Endodermal cell (in vitro differentiated cells): ENCODE data around the gene RPS21. TPM values are rescaled to one million over a fixed set of nuclear protein-coding genes. Genes with fewer than 3 reads are reported as not detected.

ENCODE experiments used
- DNase-seq: peaks from one replicate; pipeline ENCODE4 v3.0.0-alpha.2; 2017
- H3K27ac ChIP-seq: 2 replicates; pipeline ENCODE4 v1.5.1; 2013; ENCODE audit warnings: mild to moderate bottlenecking, low read depth, low read length, moderate library complexity
- H3K27me3 ChIP-seq: 2 replicates; pipeline ENCODE4 v1.6.1; 2013; ENCODE audit warnings: mild to moderate bottlenecking, low read length, moderate library complexity; ENCODE audit not compliant: insufficient read depth, control insufficient read depth, poor library complexity, severe bottlenecking
- H3K36me3 ChIP-seq: 2 replicates; pipeline ENCODE4 v1.7.0; 2013; ENCODE audit warnings: mild to moderate bottlenecking, low read length, moderate library complexity; ENCODE audit not compliant: control insufficient read depth, insufficient read depth
- H3K4me1 ChIP-seq: one replicate; pipeline ENCODE4 v1.7.0; 2013; ENCODE audit warnings: low read length; ENCODE audit not compliant: control insufficient read depth, insufficient read depth
- H3K4me3 ChIP-seq: 2 replicates; pipeline ENCODE4 v1.5.1; 2013; ENCODE audit warnings: mild to moderate bottlenecking, low read length, moderate library complexity
- H3K9ac ChIP-seq: 2 replicates; pipeline ENCODE4 v1.6.1; 2013; ENCODE audit warnings: mild to moderate bottlenecking, low read length, moderate library complexity; ENCODE audit not compliant: poor library complexity, severe bottlenecking; ENCODE audit errors: extremely low read depth
- H3K9me3 ChIP-seq: 2 replicates; pipeline ENCODE4 v1.6.1; 2013; ENCODE audit warnings: mild to moderate bottlenecking, low read length, moderate library complexity; ENCODE audit not compliant: control insufficient read depth
- H3K27ac Mint-ChIP-seq: 2 replicates; pipeline ENCODE4 v1.8.0; 2020; ENCODE audit warnings: mixed read lengths
- H3K27me3 Mint-ChIP-seq: 2 replicates; pipeline ENCODE4 v1.8.0; 2021; ENCODE audit warnings: mild to moderate bottlenecking, mixed read lengths; ENCODE audit not compliant: insufficient read depth
- H3K36me3 Mint-ChIP-seq: 2 replicates; pipeline ENCODE4 v1.8.0; 2020; ENCODE audit warnings: low read depth, mixed read lengths
- H3K4me1 Mint-ChIP-seq: 2 replicates; pipeline ENCODE4 v1.8.0; 2020; ENCODE audit warnings: mixed read lengths
- H3K4me3 Mint-ChIP-seq: 2 replicates; pipeline ENCODE4 v1.8.0; 2020; ENCODE audit warnings: mild to moderate bottlenecking, moderate library complexity, mixed read lengths
- H3K9me3 Mint-ChIP-seq: 2 replicates; pipeline ENCODE4 v1.8.0; 2020; ENCODE audit warnings: mild to moderate bottlenecking, mixed read lengths
- WGBS, 2 experiments: methylation state at CpG; one replicate each; pipeline versions ENCODE4 v1.1.5 to v1.1.7; 2013; ENCODE audit warnings: missing lambda C conversion rate in 2 of 2, mixed read lengths in 1 of 2; ENCODE audit not compliant: insufficient coverage in 1 of 2, insufficient read length in 1 of 2; 5-methylcytosine and 5-hydroxymethylcytosine counted together
- total RNA-seq, 2 donors: library from RNA; stranded (reverse); fragmentation: NEBNext Ultra II Directional in 1 of 2; extraction: Animal tissue kit (Norgen Biotek cat#: 25700) in 1 of 2; gene quantifications; 2 replicates in 1 of 2; 3 replicates in 1 of 2; pipeline ENCODE4 v1.2.1, GENCODE V29; 2021
- TF ChIP-seq, protein P1 (sequence below): fragments of 200-600 bp; sonication (generic); conservative IDR thresholded peaks from 2 replicates; pipeline ENCODE4 v1.5.0; 2021; ENCODE audit warnings: antibody characterized with exemption, mild to moderate bottlenecking

The RPS21 gene
- total RNA-seq, 2 donors from 2014 or later, result 1,288 to 1,382 TPM

DNA sequence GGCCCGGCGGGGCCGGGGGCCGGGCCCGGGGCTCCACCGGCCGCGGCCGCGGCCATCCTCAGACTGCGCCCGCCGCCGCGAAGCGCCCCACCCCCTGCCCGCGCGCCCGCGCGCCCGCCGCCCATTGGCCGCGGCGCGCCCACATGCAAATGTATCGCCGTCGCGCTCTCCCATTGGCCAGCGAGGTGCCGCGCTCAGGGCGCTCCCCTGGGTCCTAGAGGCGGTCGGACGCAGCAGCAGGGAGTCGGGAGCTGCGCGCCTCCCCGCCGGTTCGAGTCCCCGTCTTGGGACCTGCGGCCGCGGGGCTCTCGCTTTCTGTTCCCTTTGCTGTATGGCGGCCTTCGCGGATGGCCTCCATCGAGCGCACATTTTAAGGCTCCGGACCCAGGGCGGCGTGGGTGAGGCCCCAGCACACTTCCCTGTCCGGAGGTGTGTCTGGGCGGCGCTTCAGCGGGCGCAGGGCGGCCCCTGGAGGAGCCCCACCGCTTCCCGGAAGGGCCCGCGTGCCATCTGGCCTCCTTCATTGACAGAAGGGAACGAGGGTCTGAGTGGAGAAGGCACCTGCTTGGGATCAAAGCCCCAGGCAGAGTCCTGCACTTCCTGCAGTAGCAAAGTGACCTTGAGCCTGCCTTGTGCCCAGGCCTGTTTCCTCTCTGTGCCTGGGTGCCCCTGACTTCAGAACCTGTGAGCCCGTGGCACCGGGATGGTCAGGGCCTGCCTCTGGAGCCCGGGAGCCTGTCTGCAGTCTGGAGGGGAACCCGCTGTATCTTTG is 20.5 kb downstream of the RPS21 start, which contains the start of gene CABLES2:
TSS of gene CABLES2 (minus strand) at position 65 of the 772 bp plus-strand sequence. CDS start at position 56, 9 bp downstream.
- H3K4me1 ChIP-seq, result peaks cover 4% of the 10 kb centered on the region
- H3K9ac ChIP-seq, result peak within 1 kb of the TSS; percentile 35
- H3K27me3 ChIP-seq, result peaks cover 6% of the 10 kb centered on the region
- no peaks in the 10 kb centered on the region for H3K9me3 ChIP-seq
- no peak within 1 kb of the TSS for H3K27ac ChIP-seq
- peak within 1 kb of the TSS; percentile 66 for H3K4me3 Mint-ChIP-seq
- no peak within 1 kb of the TSS for H3K27ac Mint-ChIP-seq
- H3K9me3 Mint-ChIP-seq, result no peaks in the 10 kb centered on the region
- H3K4me3 ChIP-seq, result peak within 1 kb of the TSS; percentile 83
- WGBS, 2 experiments, result 10 to 18% methylated on average over 31 to 73 of the region's 73 CpGs
- peaks cover 6% of the 10 kb centered on the region for H3K4me1 Mint-ChIP-seq
- peaks cover 2% of the 10 kb centered on the region for H3K36me3 Mint-ChIP-seq
- H3K36me3 ChIP-seq, result no peaks in the 10 kb centered on the region
- DNase-seq, result peak; percentile 96
- TF ChIP-seq, protein P1, sequence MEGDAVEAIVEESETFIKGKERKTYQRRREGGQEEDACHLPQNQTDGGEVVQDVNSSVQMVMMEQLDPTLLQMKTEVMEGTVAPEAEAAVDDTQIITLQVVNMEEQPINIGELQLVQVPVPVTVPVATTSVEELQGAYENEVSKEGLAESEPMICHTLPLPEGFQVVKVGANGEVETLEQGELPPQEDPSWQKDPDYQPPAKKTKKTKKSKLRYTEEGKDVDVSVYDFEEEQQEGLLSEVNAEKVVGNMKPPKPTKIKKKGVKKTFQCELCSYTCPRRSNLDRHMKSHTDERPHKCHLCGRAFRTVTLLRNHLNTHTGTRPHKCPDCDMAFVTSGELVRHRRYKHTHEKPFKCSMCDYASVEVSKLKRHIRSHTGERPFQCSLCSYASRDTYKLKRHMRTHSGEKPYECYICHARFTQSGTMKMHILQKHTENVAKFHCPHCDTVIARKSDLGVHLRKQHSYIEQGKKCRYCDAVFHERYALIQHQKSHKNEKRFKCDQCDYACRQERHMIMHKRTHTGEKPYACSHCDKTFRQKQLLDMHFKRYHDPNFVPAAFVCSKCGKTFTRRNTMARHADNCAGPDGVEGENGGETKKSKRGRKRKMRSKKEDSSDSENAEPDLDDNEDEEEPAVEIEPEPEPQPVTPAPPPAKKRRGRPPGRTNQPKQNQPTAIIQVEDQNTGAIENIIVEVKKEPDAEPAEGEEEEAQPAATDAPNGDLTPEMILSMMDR, result no peak
- H3K27me3 Mint-ChIP-seq, result peaks cover 14% of the 10 kb centered on the region

DNA sequence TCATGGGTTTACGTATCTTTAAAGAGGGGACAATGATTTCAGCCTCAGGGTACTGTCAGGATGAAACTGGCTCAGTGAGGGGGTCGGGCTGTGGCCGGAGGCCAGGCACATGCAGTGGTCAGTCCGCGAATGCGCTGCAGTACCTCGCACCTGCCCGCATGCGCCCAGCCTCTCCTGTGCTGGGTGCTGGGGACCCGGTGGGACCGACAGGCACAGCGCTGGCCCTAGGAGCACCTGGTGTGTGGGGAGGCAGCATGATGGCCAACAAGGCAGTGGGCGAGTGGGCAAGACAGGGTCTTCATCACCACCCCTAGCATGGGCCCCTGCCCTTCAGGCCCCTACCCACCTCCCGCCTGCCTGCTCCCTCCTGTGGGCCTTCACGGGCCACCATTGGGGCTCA is 21.2 kb downstream of the RPS21 start:
- DNase-seq, result no peak
- Mint-ChIP-seq H3K27ac (no peak overlapping the region), H3K36me3 (peaks cover 2% of the 10 kb centered on the region), H3K4me3 (peak overlapping the region; percentile 66), H3K4me1 (peaks cover 6% of the 10 kb centered on the region), H3K9me3 (no peaks in the 10 kb centered on the region), H3K27me3 (peaks cover 14% of the 10 kb centered on the region)
- 91 to 96% methylated on average over 6 to 15 of the region's 15 CpGs for WGBS, 2 experiments
- H3K27me3 ChIP-seq, result peaks cover 6% of the 10 kb centered on the region
- H3K4me3 ChIP-seq, result no peak overlapping the region
- no peaks in the 10 kb centered on the region for H3K36me3 ChIP-seq
- no peak overlapping the region for H3K27ac ChIP-seq
- no peak overlapping the region for H3K9ac ChIP-seq
- TF ChIP-seq, protein P1, result no peak
- no peaks in the 10 kb centered on the region for H3K9me3 ChIP-seq
- peaks cover 4% of the 10 kb centered on the region for H3K4me1 ChIP-seq

DNA sequence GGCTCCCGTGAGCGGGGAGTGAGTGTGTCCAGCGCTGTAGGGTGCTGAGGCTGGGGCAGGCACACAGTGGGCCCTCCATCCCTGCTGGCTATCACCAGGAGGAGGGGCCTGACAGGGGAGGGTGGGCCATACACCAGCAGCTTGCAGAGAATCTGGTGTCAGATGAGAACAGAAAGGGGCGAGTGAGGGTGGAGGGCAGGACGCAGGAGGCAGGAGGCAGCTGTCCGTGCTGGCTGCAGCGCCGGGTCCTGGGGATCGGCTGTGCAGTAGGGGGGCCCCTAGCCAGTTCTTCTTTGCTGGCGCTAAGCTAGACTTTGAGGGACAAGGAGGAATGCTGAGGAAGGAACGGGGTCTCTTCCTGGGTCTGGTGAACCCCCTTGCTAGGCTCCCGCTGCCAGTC is 21.7 kb downstream of the RPS21 start:
- Mint-ChIP-seq H3K9me3 (no peaks in the 10 kb centered on the region), H3K27ac (no peak overlapping the region), H3K36me3 (peaks cover 2% of the 10 kb centered on the region), H3K4me3 (no peak overlapping the region), H3K27me3 (peaks cover 14% of the 10 kb centered on the region), H3K4me1 (peaks cover 6% of the 10 kb centered on the region)
- no peak for DNase-seq
- TF ChIP-seq, protein P1, result no peak
- H3K9ac ChIP-seq, result no peak overlapping the region
- H3K4me1 ChIP-seq, result peaks cover 4% of the 10 kb centered on the region
- H3K36me3 ChIP-seq, result no peaks in the 10 kb centered on the region
- H3K9me3 ChIP-seq, result no peaks in the 10 kb centered on the region
- no peak overlapping the region for H3K27ac ChIP-seq
- H3K27me3 ChIP-seq, result peaks cover 6% of the 10 kb centered on the region
- no peak overlapping the region for H3K4me3 ChIP-seq
- WGBS, 2 experiments, result 91 to 96% methylated on average over 5 to 12 of the region's 12 CpGs
